GM23248 (cell line): ENCODE data around the gene FAM13B.

Experiments used
- EZH2 ChIP-seq: fragments of 200-600 bp; sonication (generic); IDR thresholded peaks from 2 replicates; pipeline ENCODE4 v1.6.1; 2018; ENCODE audit warnings: antibody characterized with exemption, mild to moderate bottlenecking; ENCODE audit not compliant: insufficient read depth, poor library complexity, severe bottlenecking
- EZH2phosphoT487 ChIP-seq: fragments of 200-600 bp; sonication (generic); IDR thresholded peaks from 2 replicates; pipeline ENCODE4 v1.6.1; 2018; ENCODE audit warnings: antibody characterized with exemption, moderate library complexity, mild to moderate bottlenecking, low read depth; ENCODE audit not compliant: insufficient read depth

DNA sequence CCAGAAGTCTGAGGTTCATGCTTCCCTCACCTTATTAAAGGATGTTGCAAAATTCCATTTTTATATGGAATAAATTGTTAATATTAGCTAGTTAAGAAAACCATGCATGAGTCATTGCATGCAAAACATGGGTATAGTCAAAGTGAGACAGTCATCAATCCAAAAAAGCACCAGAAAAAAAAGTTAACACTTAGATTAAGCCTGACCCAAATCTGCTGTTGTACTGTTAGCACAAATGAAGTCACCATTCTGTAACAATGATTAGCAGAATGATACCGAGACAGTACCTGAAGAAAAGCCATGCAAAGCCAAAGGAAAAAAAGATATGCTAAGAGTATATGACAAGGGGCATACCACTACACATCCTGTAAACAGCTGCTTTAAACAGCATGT, 94.1 kb downstream of the FAM13B start:
- TF ChIP-seq EZH2 (no peak), EZH2phosphoT487 (no peak)
